SK-N-MC (cell line): Measurements from ENCODE around the gene SYVN1.

Experiments
- EZH2 ChIP-seq: fragments of 200-600 bp; sonication (generic); IDR thresholded peaks from one replicate; pipeline ENCODE4 v1.6.1; 2017; ENCODE audit warnings: antibody characterized with exemption
- FOXP2 ChIP-seq: optimal IDR thresholded peaks from 2 replicates; pipeline ENCODE3; 2011; ENCODE audit warnings: mild to moderate bottlenecking, moderate library complexity; ENCODE audit not compliant: insufficient read depth; ENCODE audit errors: extremely low read length, control extremely low read depth
- POLR2AphosphoS5 ChIP-seq: IDR thresholded peaks from 2 replicates; pipeline ENCODE4 v1.6.1; 2012; ENCODE audit warnings: mild to moderate bottlenecking, low read depth, low read length, borderline replicate concordance

DNA sequence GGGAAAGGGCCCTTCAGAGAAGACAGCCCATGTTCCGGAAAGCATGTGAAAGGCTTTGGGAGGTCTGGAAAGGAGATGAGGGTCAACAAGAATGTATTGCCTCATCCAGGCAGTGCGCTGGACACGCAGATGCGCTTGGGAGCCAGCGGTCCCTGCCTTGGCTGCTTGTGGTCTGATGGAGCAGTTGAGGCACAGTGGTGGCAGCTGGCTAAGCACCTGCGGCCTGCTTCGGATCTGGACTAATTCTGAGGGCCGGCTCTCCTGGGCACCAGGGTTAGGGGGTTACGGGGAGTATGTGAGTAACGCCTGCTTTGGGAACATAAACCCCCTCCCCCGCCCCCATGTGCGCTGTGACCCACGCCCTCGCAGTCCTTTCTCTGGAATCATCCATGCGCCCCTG is 27.2 kb downstream of the SYVN1 start:
- TF ChIP-seq POLR2AphosphoS5 (no peak), EZH2 (no peak), FOXP2 (no peak)
